PC-3 (cell line): ENCODE data around the gene IYD. TPM values are rescaled to one million over a fixed set of nuclear protein-coding genes. Genes with fewer than 3 reads are reported as not detected.
"Not testable (repeated sequence)": the region's sequence is repeated elsewhere in the genome, so short reads cannot be mapped to it uniquely, and the experiment has no call there.

ENCODE experiments used
- ATAC-seq: fragments of 200-7000 bp; cut with Tn5 transposase; 2 replicates; pipeline ENCODE4 v1.9.1; 2020; ENCODE audit warnings: mild to moderate bottlenecking, moderate library complexity
- BruUV-seq: library from RNA; stranded (reverse); fragments of 400-500 nt; replicated peaks from 2 replicates; lab custom pipeline; 2021; lab: Mats Ljungman, UMichigan
- CTCF ChIA-PET: fragments of 300-600 bp; sonication (Branson Sonifier 250); formaldehyde crosslinking; loops from one replicate; lab custom pipeline; 2022; ENCODE audit warnings: antibody characterized with exemption; lab: Charles Lee
- POLR2A ChIA-PET: fragments of 300-600 bp; sonication (Branson Sonifier 250); formaldehyde crosslinking; loops from one replicate; lab custom pipeline; 2022; ENCODE audit warnings: antibody characterized with exemption; ENCODE audit not compliant: unreplicated experiment; lab: Charles Lee
- DNase-seq: peaks from one replicate; pipeline ENCODE4 v3.0.0-alpha.2; 2015
- H2AFZ ChIP-seq: fragments of 300-600 bp; sonication (generic); 2 replicates; pipeline ENCODE4 v1.6.0; 2016; ENCODE audit warnings: antibody characterized with exemption, low read length
- H3F3A ChIP-seq: fragments of 300-600 bp; sonication (generic); one replicate; pipeline ENCODE4 v1.6.0; 2017; ENCODE audit warnings: antibody characterized with exemption, low read length, control low read depth, mild to moderate bottlenecking; ENCODE audit not compliant: unreplicated experiment
- H3K27ac ChIP-seq: fragments of 300-600 bp; sonication (generic); 2 replicates; pipeline ENCODE4 v1.5.1; 2016; ENCODE audit warnings: mild to moderate bottlenecking, low read length
- H3K27me3 ChIP-seq: fragments of 300-600 bp; sonication (generic); 2 replicates; pipeline ENCODE4 v1.6.1; 2016; ENCODE audit warnings: low read length, mixed read lengths
- H3K36me3 ChIP-seq: fragments of 300-600 bp; sonication (generic); 2 replicates; pipeline ENCODE4 v1.6.1; 2016; ENCODE audit warnings: low read depth, mixed run types, low read length, mixed read lengths
- H3K4me1 ChIP-seq: fragments of 300-600 bp; sonication (generic); 2 replicates; pipeline ENCODE4 v1.5.1; 2016; ENCODE audit warnings: low read length; ENCODE audit not compliant: insufficient read depth
- H3K4me2 ChIP-seq: fragments of 300-600 bp; sonication (generic); 2 replicates; pipeline ENCODE4 v1.6.0; 2016; ENCODE audit warnings: low read length
- H3K4me3 ChIP-seq: fragments of 300-600 bp; sonication (generic); 2 replicates; pipeline ENCODE4 v1.5.1; 2016; ENCODE audit warnings: mild to moderate bottlenecking, low read length, mixed read lengths
- H3K79me2 ChIP-seq: fragments of 300-600 bp; sonication (generic); 2 replicates; pipeline ENCODE4 v1.6.1; 2017; ENCODE audit warnings: low read length, mixed read lengths
- H3K9ac ChIP-seq: fragments of 300-600 bp; sonication (generic); 2 replicates; pipeline ENCODE4 v1.6.0; 2016; ENCODE audit warnings: mild to moderate bottlenecking, low read length
- H3K9me2 ChIP-seq: fragments of 300-600 bp; sonication (generic); replicated peaks from 2 replicates; pipeline ENCODE4 v1.6.1; 2016; ENCODE audit warnings: mixed run types, low read length, mixed read lengths
- H3K9me3 ChIP-seq: fragments of 300-600 bp; sonication (generic); 2 replicates; pipeline ENCODE4 v1.6.1; 2016; ENCODE audit warnings: low read length, mixed read lengths
- H4K20me1 ChIP-seq: fragments of 300-600 bp; sonication (generic); 2 replicates; pipeline ENCODE4 v1.6.1; 2016; ENCODE audit warnings: low read length, mixed read lengths
- CTCF ChIP-seq: fragments of 300-600 bp; sonication (generic); conservative IDR thresholded peaks from 2 replicates; pipeline ENCODE4 v1.5.1; 2017; ENCODE audit warnings: antibody characterized with exemption, low read depth, mild to moderate bottlenecking, low read length
- EZH2 ChIP-seq: fragments of 300-600 bp; sonication (generic); IDR thresholded peaks from one replicate; pipeline ENCODE4 v1.6.1; 2017; ENCODE audit warnings: antibody characterized with exemption, mild to moderate bottlenecking, low read length; ENCODE audit not compliant: unreplicated experiment
- EZH2phosphoT487 ChIP-seq: fragments of 300-600 bp; sonication (generic); IDR thresholded peaks from 2 replicates; pipeline ENCODE4 v1.6.1; 2018; ENCODE audit warnings: mild to moderate bottlenecking, antibody characterized with exemption, low read length, borderline replicate concordance
- intact Hi-C: fragments of 100-400 bp; cut with micrococcal nuclease; formaldehyde crosslinking; loops from 2 replicates; pipeline ENCODE4 v1.9.0; 2023
- total RNA-seq: library from RNA; depleted of rRNA; stranded (reverse); fragments of >200 nt; gene quantifications from 2 replicates; pipeline ENCODE4 v1.2.3, GENCODE V29; 2014

The IYD gene
- total RNA-seq, 1 experiment from 2014 or later = 0.04 TPM

DNA sequence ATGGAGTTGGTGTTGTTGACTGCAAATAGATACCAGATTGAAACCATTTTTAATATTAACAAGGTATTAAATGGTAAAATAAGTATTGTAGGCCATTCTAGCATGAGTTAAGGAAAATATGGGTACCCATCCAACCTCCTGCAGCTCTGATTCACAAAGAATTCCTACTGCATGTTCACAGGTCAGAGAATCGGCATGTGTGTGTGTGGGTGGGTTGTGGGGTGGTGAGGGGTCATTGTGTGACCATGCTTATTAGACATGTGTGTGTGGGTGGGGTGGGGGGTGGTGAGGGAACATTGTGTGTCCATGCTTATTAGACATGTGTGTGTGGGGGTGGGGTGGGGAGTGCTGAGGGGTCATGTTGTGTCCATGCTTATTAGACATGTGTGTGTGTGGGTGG lies 3.2 kb downstream of the IYD start:
- H3K36me3 ChIP-seq = no peaks in the 10 kb centered on the region
- no peak overlapping the region for H3K4me3 ChIP-seq
- no peaks in the 10 kb centered on the region for H3K9me3 ChIP-seq
- DNase-seq (no peak), ATAC-seq (no peak)
- ChIA-PET POLR2A (no interaction called here), CTCF (no interaction called here)
- H3K27ac ChIP-seq = no peak overlapping the region
- no peaks in the 10 kb centered on the region for H3F3A ChIP-seq
- no peaks in the 10 kb centered on the region for H3K79me2 ChIP-seq
- intact Hi-C loops = no loop called here
- no peak overlapping the region for H3K4me2 ChIP-seq
- TF ChIP-seq EZH2 (no peak), CTCF (no peak)
- no peaks in the 10 kb centered on the region for H4K20me1 ChIP-seq
- no TSS peak for BruUV-seq
- no peaks in the 10 kb centered on the region for H3K9me2 ChIP-seq
- H3K9ac ChIP-seq = no peak overlapping the region
- H3K4me1 ChIP-seq = no peaks in the 10 kb centered on the region
- no peaks in the 10 kb centered on the region for H3K27me3 ChIP-seq
- H2AFZ ChIP-seq = no peak overlapping the region

DNA sequence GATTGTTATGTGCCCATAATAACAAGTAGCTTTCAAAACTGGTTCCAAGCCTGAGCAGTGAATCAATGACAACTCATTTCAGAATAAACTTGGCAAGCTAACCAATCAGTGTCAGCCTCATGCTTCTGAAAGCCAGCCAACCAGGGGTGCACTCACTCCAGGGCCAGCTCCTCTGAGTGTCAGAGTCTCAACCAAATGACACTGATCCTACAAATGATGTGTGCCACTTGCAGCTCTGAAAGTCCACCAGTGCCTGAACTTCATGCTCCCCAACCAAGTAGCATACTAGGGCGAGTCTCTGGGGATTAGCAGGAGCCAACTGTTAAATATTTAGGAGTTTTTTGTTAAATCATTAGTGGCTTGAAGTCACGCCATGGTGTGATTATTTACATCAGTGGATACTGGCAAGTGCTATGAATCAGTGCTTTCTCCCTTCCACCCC lies 4.5 kb downstream of the IYD start:
- ChIA-PET CTCF (no interaction called here), POLR2A (no interaction called here)
- H3K27me3 ChIP-seq = no peaks in the 10 kb centered on the region
- H2AFZ ChIP-seq = no peak overlapping the region
- H3K9me2 ChIP-seq = no peaks in the 10 kb centered on the region
- no peaks in the 10 kb centered on the region for H3K9me3 ChIP-seq
- no peaks in the 10 kb centered on the region for H3K79me2 ChIP-seq
- no TSS peak for BruUV-seq
- H4K20me1 ChIP-seq = no peaks in the 10 kb centered on the region
- H3K27ac ChIP-seq = no peak overlapping the region
- no peak overlapping the region for H3K4me3 ChIP-seq
- DNase-seq (peak; percentile 63), ATAC-seq (no peak)
- intact Hi-C loops = no loop called here
- no peak overlapping the region for H3K4me2 ChIP-seq
- TF ChIP-seq CTCF (no peak), EZH2phosphoT487 (no peak), EZH2 (no peak)
- no peak overlapping the region for H3K9ac ChIP-seq
- no peaks in the 10 kb centered on the region for H3K36me3 ChIP-seq
- H3F3A ChIP-seq = no peaks in the 10 kb centered on the region
- no peaks in the 10 kb centered on the region for H3K4me1 ChIP-seq

DNA sequence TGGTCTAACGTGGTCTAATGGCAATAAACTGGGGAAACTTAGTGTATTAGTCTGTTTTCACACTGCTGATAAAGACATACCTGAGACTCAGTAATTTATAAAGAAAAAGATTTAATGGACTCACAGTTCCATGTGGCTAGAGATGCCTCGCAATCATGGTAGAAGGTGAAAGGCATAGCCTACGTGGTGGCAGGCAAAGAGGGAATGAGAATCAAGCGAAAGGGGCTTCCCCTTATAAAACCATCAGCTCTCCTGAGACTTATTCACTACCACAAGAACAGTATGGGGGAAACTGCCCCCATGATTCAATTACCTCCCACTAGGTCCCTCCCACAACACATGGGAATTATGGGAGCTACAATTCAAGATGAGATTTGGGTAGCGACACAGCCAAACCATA lies 5.5 kb downstream of the IYD start:
- ATAC-seq, CTCF ChIA-PET, H3K27ac ChIP-seq, BruUV-seq, H3K9me2 ChIP-seq, H3K9me3 ChIP-seq, intact Hi-C loops, H3F3A ChIP-seq, H3K9ac ChIP-seq, H3K4me1 ChIP-seq, H3K27me3 ChIP-seq, H2AFZ ChIP-seq, H3K36me3 ChIP-seq, DNase-seq, H3K4me2 ChIP-seq, POLR2A ChIA-PET, H4K20me1 ChIP-seq, H3K79me2 ChIP-seq, H3K4me3 ChIP-seq: not testable (repeated sequence)
